K562 (cell line): ENCODE results near the gene EPHB6. TPM values are rescaled to one million over a fixed set of nuclear protein-coding genes. Genes with fewer than 3 reads are reported as not detected.
A peak's percentile ranks its signal among the peaks of the same experiment; 100 is the strongest.

Source experiments
- BCL6 ChIP-seq: fragments of 250-450 bp; sonication (Bioruptor Pico); IDR thresholded peaks from 2 replicates; pipeline ENCODE4 v1.4.0; 2020
- CBFA2T2 ChIP-seq: fragments of 450-650 bp; conservative IDR thresholded peaks from 2 replicates; pipeline ENCODE4 v1.6.1; 2017; ENCODE audit warnings: mild to moderate bottlenecking
- CBFA2T3 ChIP-seq: fragments of 450-650 bp; IDR thresholded peaks from 2 replicates; pipeline ENCODE4 v1.6.1; 2017
- CCNT2 ChIP-seq: IDR thresholded peaks from 2 replicates; pipeline ENCODE4 v1.6.1; 2011; ENCODE audit warnings: borderline replicate concordance, low read depth, mild to moderate bottlenecking, moderate library complexity, mixed read lengths, low read length; ENCODE audit not compliant: insufficient read length; ENCODE audit errors: extremely low read depth
- CHCHD3 ChIP-seq: fragments of 250-450 bp; sonication (Bioruptor Pico); IDR thresholded peaks from 2 replicates; pipeline ENCODE4 v2.1.2; 2022; ENCODE audit warnings: mild to moderate bottlenecking
- CHD2 ChIP-seq: IDR thresholded peaks from 2 replicates; pipeline ENCODE4 v1.6.1; 2011; ENCODE audit warnings: low read depth, low read length
- FUS ChIP-seq: fragments of 200-400 bp; formaldehyde crosslinking; optimal IDR thresholded peaks from 2 replicates; pipeline ENCODE3; 2017; ENCODE audit warnings: low read depth, low read length
- GATAD2A ChIP-seq: fragments of 450-650 bp; IDR thresholded peaks from 2 replicates; pipeline ENCODE4 v1.6.1; 2017
- HDAC2 ChIP-seq: fragments of 450-650 bp; IDR thresholded peaks from 2 replicates; pipeline ENCODE4 v1.6.1; 2016; ENCODE audit warnings: mild to moderate bottlenecking
- MBD2 ChIP-seq: sonication (generic); IDR thresholded peaks from 2 replicates; pipeline ENCODE4 v1.6.1; 2016; ENCODE audit warnings: low read depth, borderline replicate concordance
- PML ChIP-seq: IDR thresholded peaks from 2 replicates; pipeline ENCODE4 v1.6.1; 2012; ENCODE audit warnings: low read length, inconsistent platforms
- PTRF ChIP-seq: fragments of 450-650 bp; IDR thresholded peaks from 2 replicates; pipeline ENCODE4 v1.6.1; 2016; ENCODE audit warnings: mild to moderate bottlenecking, missing genetic modification characterization, missing compliant biosample characterization
- RUNX1 ChIP-seq: sonication (generic); IDR thresholded peaks from 2 replicates; pipeline ENCODE4 v1.6.1; 2016; ENCODE audit warnings: antibody characterized with exemption, low read depth
- SAP30 ChIP-seq: fragments of 200-600 bp; sonication (generic); IDR thresholded peaks from 2 replicates; pipeline ENCODE4 v1.6.1; 2012; ENCODE audit warnings: borderline replicate concordance, low read depth, mild to moderate bottlenecking, moderate library complexity, low read length, control low read depth, inconsistent platforms; ENCODE audit not compliant: insufficient read depth, poor library complexity, severe bottlenecking
- TCF7L2 ChIP-seq: fragments of 150-350 bp; IDR thresholded peaks from 2 replicates; pipeline ENCODE4 v1.6.1; 2016; ENCODE audit warnings: low read depth, mild to moderate bottlenecking, low read length, moderate library complexity
- THRAP3 ChIP-seq: fragments of 450-650 bp; IDR thresholded peaks from 2 replicates; pipeline ENCODE4 v1.6.1; 2016; ENCODE audit warnings: mild to moderate bottlenecking, inconsistent platforms, borderline replicate concordance
- TRIM24 ChIP-seq, 2 experiments: fragments of 450-650 bp; IDR thresholded peaks; 2 replicates each; pipeline ENCODE4 v1.6.1; 2016
- WHSC1 ChIP-seq: IDR thresholded peaks from one replicate; pipeline ENCODE4 v1.6.1; 2012; ENCODE audit warnings: low read length, control low read depth, inconsistent platforms
- YBX1 ChIP-seq: fragments of 450-650 bp; IDR thresholded peaks from 2 replicates; pipeline ENCODE4 v1.7.1; 2016; ENCODE audit warnings: mild to moderate bottlenecking
- ZFP36 ChIP-seq: fragments of 150-350 bp; IDR thresholded peaks from 2 replicates; pipeline ENCODE4 v1.6.1; 2018; ENCODE audit warnings: low read length, low read depth; ENCODE audit not compliant: partially characterized antibody
- ZFPM2 ChIP-seq: fragments of 250-450 bp; sonication (Bioruptor Pico); IDR thresholded peaks from 2 replicates; pipeline ENCODE4 v1.5.1; 2022; ENCODE audit warnings: mild to moderate bottlenecking
- ZNF134 ChIP-seq: fragments of 250-450 bp; sonication (Bioruptor Pico); conservative IDR thresholded peaks from 2 replicates; pipeline ENCODE4 v1.4.0; 2020
- ZNF165 ChIP-seq: fragments of 250-450 bp; sonication (Bioruptor Pico); IDR thresholded peaks from 2 replicates; pipeline ENCODE4 v1.4.0; 2020; ENCODE audit warnings: borderline replicate concordance
- ZNF175 ChIP-seq: fragments of 200-800 bp; sonication (Bioruptor generic); IDR thresholded peaks from 2 replicates; pipeline ENCODE4 v1.6.1; 2016; ENCODE audit warnings: low read depth, mild to moderate bottlenecking, missing genetic modification characterization, missing compliant biosample characterization
- polyA plus RNA-seq, 8 experiments: library from polyadenylated mRNA; depleted of rRNA in 4 of 8; stranded (reverse) in 5 of 8; unstranded in 3 of 8; fragments of >200 nt; fragmentation: Nextera tagmentation in 2 of 8; fragmentation: Illumina TruSeq in 1 of 8; extraction: Ambion mirVana in 2 of 8; extraction: Trizol in 1 of 8; gene quantifications; 2 replicates each; pipeline versions ENCODE4 v1.2.1 to v1.2.3, GENCODE V29; 2011 to 2014; ENCODE audit warnings: inconsistent platforms in 1 of 8, missing spikeins in 1 of 8
- total RNA-seq, 7 experiments: library from RNA; depleted of rRNA in 6 of 7; stranded (reverse); fragments of >200 nt in 6 of 7; fragmentation: Illumina TruSeq in 2 of 7; extraction: Trizol in 2 of 7; gene quantifications; 2 replicates each; pipeline versions ENCODE4 v1.2.1 to v1.2.3, GENCODE V29; 2011 to 2021; ENCODE audit warnings: low replicate concordance in 1 of 7
- TF ChIP-seq, protein P1 (sequence below): sonication (generic); formaldehyde crosslinking; IDR thresholded peaks from 2 replicates; pipeline ENCODE4 v1.8.0; 2022; ENCODE audit warnings: mild to moderate bottlenecking, missing genetic modification reagents
- TF ChIP-seq, protein P2 (sequence below): fragments of 450-650 bp; conservative IDR thresholded peaks from 2 replicates; pipeline ENCODE4 v1.6.1; 2016; ENCODE audit warnings: missing genetic modification characterization, low read depth, mild to moderate bottlenecking, missing compliant biosample characterization, moderate library complexity
- TF ChIP-seq, protein P3 (sequence below): sonication (generic); formaldehyde crosslinking; IDR thresholded peaks from 2 replicates; pipeline ENCODE4 v1.8.0; 2022; ENCODE audit warnings: missing genetic modification reagents, mild to moderate bottlenecking, moderate library complexity, borderline replicate concordance
- TF ChIP-seq, protein P4 (sequence below), 2 experiments: fragments of 250-450 bp in 1 of 2; fragments of 450-650 bp in 1 of 2; sonication (Bioruptor Pico) in 1 of 2; IDR thresholded peaks; 2 replicates each; pipeline versions ENCODE4 v1.6.1 to v1.8.0; 2016 to 2021; ENCODE audit warnings: mild to moderate bottlenecking in 2 of 2, moderate library complexity in 2 of 2, missing compliant biosample characterization in 1 of 2, missing genetic modification characterization in 1 of 2

The EPHB6 gene
- total and polyA plus RNA-seq, 9 of the 15 experiments (the other 6 are each of a cell fraction or from before 2014, with no cell fraction given) = 1.4 to 123 (median 7.6) TPM

DNA sequence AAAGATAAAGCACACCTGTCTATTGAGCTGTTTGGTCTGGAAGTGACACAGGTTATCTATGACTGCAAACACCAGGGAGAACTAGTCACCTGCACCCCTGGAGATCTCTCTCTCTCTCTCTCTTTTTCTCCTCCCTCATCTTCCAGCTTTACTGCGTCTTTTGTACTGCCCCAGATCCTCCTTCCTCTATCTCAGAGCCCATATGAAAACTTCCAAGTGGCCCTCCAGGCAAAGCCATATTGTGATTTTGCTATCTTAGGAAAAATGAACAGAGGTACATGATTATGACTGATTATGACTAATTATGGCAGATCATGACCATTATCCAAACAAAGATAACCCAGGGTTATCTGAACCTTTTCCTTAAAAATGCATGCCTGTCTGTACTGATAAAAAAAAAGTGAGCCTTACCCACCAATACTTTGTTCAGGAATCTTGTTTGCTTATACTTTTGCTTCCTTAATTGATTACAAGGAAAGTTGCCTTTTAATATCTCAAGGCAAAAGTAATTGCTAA, 12.6 kb upstream of the EPHB6 start (continued):
- TF ChIP-seq, protein P1, sequence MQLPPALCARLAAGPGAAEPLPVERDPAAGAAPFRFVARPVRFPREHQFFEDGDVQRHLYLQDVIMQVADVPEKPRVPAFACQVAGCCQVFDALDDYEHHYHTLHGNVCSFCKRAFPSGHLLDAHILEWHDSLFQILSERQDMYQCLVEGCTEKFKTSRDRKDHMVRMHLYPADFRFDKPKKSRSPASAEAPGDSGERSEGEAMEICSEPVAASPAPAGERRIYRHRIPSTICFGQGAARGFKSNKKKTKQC (CRISPR knock-in tag) = no peak
- TF ChIP-seq, protein P2, sequence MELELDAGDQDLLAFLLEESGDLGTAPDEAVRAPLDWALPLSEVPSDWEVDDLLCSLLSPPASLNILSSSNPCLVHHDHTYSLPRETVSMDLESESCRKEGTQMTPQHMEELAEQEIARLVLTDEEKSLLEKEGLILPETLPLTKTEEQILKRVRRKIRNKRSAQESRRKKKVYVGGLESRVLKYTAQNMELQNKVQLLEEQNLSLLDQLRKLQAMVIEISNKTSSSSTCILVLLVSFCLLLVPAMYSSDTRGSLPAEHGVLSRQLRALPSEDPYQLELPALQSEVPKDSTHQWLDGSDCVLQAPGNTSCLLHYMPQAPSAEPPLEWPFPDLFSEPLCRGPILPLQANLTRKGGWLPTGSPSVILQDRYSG = no peak
- no peak for TF ChIP-seq CHCHD3 (CRISPR knock-in tag)
- TF ChIP-seq, protein P3, sequence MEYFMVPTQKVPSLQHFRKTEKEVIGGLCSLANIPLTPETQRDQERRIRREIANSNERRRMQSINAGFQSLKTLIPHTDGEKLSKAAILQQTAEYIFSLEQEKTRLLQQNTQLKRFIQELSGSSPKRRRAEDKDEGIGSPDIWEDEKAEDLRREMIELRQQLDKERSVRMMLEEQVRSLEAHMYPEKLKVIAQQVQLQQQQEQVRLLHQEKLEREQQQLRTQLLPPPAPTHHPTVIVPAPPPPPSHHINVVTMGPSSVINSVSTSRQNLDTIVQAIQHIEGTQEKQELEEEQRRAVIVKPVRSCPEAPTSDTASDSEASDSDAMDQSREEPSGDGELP (CRISPR knock-in tag) = no peak
- TF ChIP-seq TCF7L2 = no peak
- TF ChIP-seq, protein P4, sequence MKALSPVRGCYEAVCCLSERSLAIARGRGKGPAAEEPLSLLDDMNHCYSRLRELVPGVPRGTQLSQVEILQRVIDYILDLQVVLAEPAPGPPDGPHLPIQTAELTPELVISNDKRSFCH (CRISPR knock-in tag; IDR thresholded peaks at IDR 0.05) = no peak
- TF ChIP-seq, protein P4 (tag; IDR thresholded peaks at IDR 0.05) = peak; percentile 42; the same call in 1 of the 2 replicates
- no peak for TF ChIP-seq SAP30
- no peak for TF ChIP-seq ZNF165
- peak; percentile 39 to 58; a peak in 2 of 4 replicates for TF ChIP-seq TRIM24 (IDR thresholded peaks at IDR 0.05)
- TF ChIP-seq ZNF134 = no peak
- no peak for TF ChIP-seq RUNX1
- peak; percentile 39; the same call in 1 of the 2 replicates for TF ChIP-seq HDAC2
- TF ChIP-seq THRAP3 = no peak
- TF ChIP-seq MBD2 = peak; percentile 34; the same call in 1 of the 2 replicates
- TF ChIP-seq GATAD2A = no peak
- TF ChIP-seq PTRF (tag) = no peak
- TF ChIP-seq YBX1 = no peak
- TF ChIP-seq CCNT2 = peak; percentile 61
- TF ChIP-seq CBFA2T3 = peak; percentile 90
- TF ChIP-seq ZFPM2 = no peak
- no peak for TF ChIP-seq FUS
- TF ChIP-seq CBFA2T2 = peak; percentile 86
- TF ChIP-seq CHD2 = no peak
- no peak for TF ChIP-seq WHSC1
- TF ChIP-seq BCL6 (CRISPR knock-in tag) = no peak
- TF ChIP-seq ZNF175 (CRISPR knock-in tag) = no peak
- no peak for TF ChIP-seq ZFP36
- peak; percentile 48; the same call in 1 of the 2 replicates for TF ChIP-seq PML
